K562 (cell line): ENCODE data around the gene BRAF. TPM values are rescaled to one million over a fixed set of nuclear protein-coding genes. Genes with fewer than 3 reads are reported as not detected.

Experiments used
- AFF4 ChIP-seq: sonication (generic); formaldehyde crosslinking; IDR thresholded peaks from 2 replicates; pipeline ENCODE4 v1.8.0; 2023; ENCODE audit warnings: mild to moderate bottlenecking, missing genetic modification reagents
- ARID1B ChIP-seq: fragments of 450-650 bp; IDR thresholded peaks from 2 replicates; pipeline ENCODE4 v1.6.1; 2016; ENCODE audit warnings: antibody characterized with exemption, mild to moderate bottlenecking, inconsistent platforms
- BRF1 ChIP-seq: IDR thresholded peaks from 3 replicates; pipeline ENCODE4 v1.6.1; 2011; ENCODE audit warnings: borderline replicate concordance, mild to moderate bottlenecking; ENCODE audit not compliant: insufficient read length; ENCODE audit errors: extremely low read depth
- ELF4 ChIP-seq: fragments of 450-650 bp; formaldehyde crosslinking; IDR thresholded peaks from 2 replicates; pipeline ENCODE4 v1.4.0; 2022; ENCODE audit warnings: missing genetic modification characterization
- GATAD2B ChIP-seq: fragments of 450-650 bp; IDR thresholded peaks from 2 replicates; pipeline ENCODE4 v1.6.1; 2017; ENCODE audit warnings: mild to moderate bottlenecking, borderline replicate concordance
- HMG20A ChIP-seq: fragments of 450-650 bp; formaldehyde crosslinking; conservative IDR thresholded peaks from 2 replicates; pipeline ENCODE4 v1.4.0; 2020; ENCODE audit warnings: mild to moderate bottlenecking, mixed read lengths
- MEF2A ChIP-seq: IDR thresholded peaks from 2 replicates; pipeline ENCODE4 v1.6.1; 2011; ENCODE audit warnings: low read depth, mild to moderate bottlenecking, low read length, moderate library complexity; ENCODE audit not compliant: control insufficient read depth
- RBM17 ChIP-seq: fragments of 200-400 bp; formaldehyde crosslinking; IDR thresholded peaks from 2 replicates; pipeline ENCODE4 v1.6.1; 2017; ENCODE audit warnings: low read depth, mild to moderate bottlenecking, low read length, borderline replicate concordance
- SIN3A ChIP-seq, 2 experiments: fragments of 150-350 bp in 1 of 2; IDR thresholded peaks; 2 replicates each; pipeline ENCODE4 v1.6.1; 2011 to 2016; ENCODE audit warnings: borderline replicate concordance in 2 of 2, low read depth in 2 of 2, low read length in 2 of 2, mild to moderate bottlenecking in 2 of 2, moderate library complexity in 2 of 2; ENCODE audit not compliant: control insufficient read depth in 1 of 2
- SMAD1 ChIP-seq: fragments of 150-350 bp; IDR thresholded peaks from 2 replicates; pipeline ENCODE4 v1.6.1; 2014; ENCODE audit warnings: low read length, low read depth; ENCODE audit not compliant: partially characterized antibody
- TAL1 ChIP-seq: fragments of 450-650 bp; IDR thresholded peaks from 2 replicates; pipeline ENCODE4 v1.6.1; 2016; ENCODE audit warnings: mild to moderate bottlenecking
- TBP ChIP-seq: optimal IDR thresholded peaks from 2 replicates; pipeline ENCODE3; 2011; ENCODE audit warnings: low read depth, low read length, improper control_type of control experiment
- TCF7 ChIP-seq: sonication (generic); IDR thresholded peaks from 2 replicates; pipeline ENCODE4 v1.6.1; 2016; ENCODE audit warnings: antibody characterized with exemption, borderline replicate concordance
- TRIM28 ChIP-seq: fragments of 450-650 bp; IDR thresholded peaks from 2 replicates; pipeline ENCODE4 v1.6.1; 2017
- U2AF2 ChIP-seq: fragments of 200-400 bp; formaldehyde crosslinking; optimal IDR thresholded peaks from 2 replicates; pipeline ENCODE3; 2017; ENCODE audit warnings: low read depth, mild to moderate bottlenecking, low read length
- ZBTB2 ChIP-seq: fragments of 450-650 bp; IDR thresholded peaks from 2 replicates; pipeline ENCODE4 v1.6.1; 2016; ENCODE audit warnings: antibody characterized with exemption
- ZFP36 ChIP-seq: fragments of 150-350 bp; IDR thresholded peaks from 2 replicates; pipeline ENCODE4 v1.6.1; 2018; ENCODE audit warnings: low read length, low read depth; ENCODE audit not compliant: partially characterized antibody
- ZSCAN29 ChIP-seq: fragments of 450-650 bp; IDR thresholded peaks from 2 replicates; pipeline ENCODE4 v1.6.1; 2017
- polyA plus RNA-seq, 8 experiments: library from polyadenylated mRNA; depleted of rRNA in 4 of 8; stranded (reverse) in 5 of 8; unstranded in 3 of 8; fragments of >200 nt; fragmentation: Nextera tagmentation in 2 of 8; fragmentation: Illumina TruSeq in 1 of 8; extraction: Ambion mirVana in 2 of 8; extraction: Trizol in 1 of 8; gene quantifications; 2 replicates each; pipeline versions ENCODE4 v1.2.1 to v1.2.3, GENCODE V29; 2011 to 2014; ENCODE audit warnings: inconsistent platforms in 1 of 8, missing spikeins in 1 of 8
- total RNA-seq, 7 experiments: library from RNA; depleted of rRNA in 6 of 7; stranded (reverse); fragments of >200 nt in 6 of 7; fragmentation: Illumina TruSeq in 2 of 7; extraction: Trizol in 2 of 7; gene quantifications; 2 replicates each; pipeline versions ENCODE4 v1.2.1 to v1.2.3, GENCODE V29; 2011 to 2021; ENCODE audit warnings: low replicate concordance in 1 of 7
- TF ChIP-seq, protein P1 (sequence below): fragments of 250-450 bp; sonication (Bioruptor Pico); IDR thresholded peaks from 2 replicates; pipeline ENCODE4 v1.4.0; 2020; ENCODE audit warnings: mild to moderate bottlenecking, moderate library complexity

The BRAF gene
- total and polyA plus RNA-seq, 9 of the 15 experiments (the other 6 are each of a cell fraction or from before 2014, with no cell fraction given): 3.6 to 38.3 (median 21.9) TPM

GRCh38 chr7:140924019-140924820 is 509 bp downstream of the BRAF start (continued):
- TF ChIP-seq, protein P1, sequence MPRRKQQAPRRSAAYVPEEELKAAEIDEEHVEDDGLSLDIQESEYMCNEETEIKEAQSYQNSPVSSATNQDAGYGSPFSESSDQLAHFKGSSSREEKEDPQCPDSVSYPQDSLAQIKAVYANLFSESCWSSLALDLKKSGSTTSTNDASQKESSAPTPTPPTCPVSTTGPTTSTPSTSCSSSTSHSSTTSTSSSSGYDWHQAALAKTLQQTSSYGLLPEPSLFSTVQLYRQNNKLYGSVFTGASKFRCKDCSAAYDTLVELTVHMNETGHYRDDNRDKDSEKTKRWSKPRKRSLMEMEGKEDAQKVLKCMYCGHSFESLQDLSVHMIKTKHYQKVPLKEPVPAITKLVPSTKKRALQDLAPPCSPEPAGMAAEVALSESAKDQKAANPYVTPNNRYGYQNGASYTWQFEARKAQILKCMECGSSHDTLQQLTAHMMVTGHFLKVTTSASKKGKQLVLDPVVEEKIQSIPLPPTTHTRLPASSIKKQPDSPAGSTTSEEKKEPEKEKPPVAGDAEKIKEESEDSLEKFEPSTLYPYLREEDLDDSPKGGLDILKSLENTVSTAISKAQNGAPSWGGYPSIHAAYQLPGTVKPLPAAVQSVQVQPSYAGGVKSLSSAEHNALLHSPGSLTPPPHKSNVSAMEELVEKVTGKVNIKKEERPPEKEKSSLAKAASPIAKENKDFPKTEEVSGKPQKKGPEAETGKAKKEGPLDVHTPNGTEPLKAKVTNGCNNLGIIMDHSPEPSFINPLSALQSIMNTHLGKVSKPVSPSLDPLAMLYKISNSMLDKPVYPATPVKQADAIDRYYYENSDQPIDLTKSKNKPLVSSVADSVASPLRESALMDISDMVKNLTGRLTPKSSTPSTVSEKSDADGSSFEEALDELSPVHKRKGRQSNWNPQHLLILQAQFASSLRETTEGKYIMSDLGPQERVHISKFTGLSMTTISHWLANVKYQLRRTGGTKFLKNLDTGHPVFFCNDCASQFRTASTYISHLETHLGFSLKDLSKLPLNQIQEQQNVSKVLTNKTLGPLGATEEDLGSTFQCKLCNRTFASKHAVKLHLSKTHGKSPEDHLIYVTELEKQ (CRISPR knock-in tag): no peak
- no peak for TF ChIP-seq TAL1
- TF ChIP-seq ZSCAN29: 0 out of 2 replicates have a peak, but pooled peaks have one; percentile 41
- no peak; the same call in none of the 2 replicates for TF ChIP-seq ARID1B
- no peak; the same call in 1 of the 2 replicates for TF ChIP-seq TCF7
- peak; percentile 72 for TF ChIP-seq ZBTB2
- no peak for TF ChIP-seq MEF2A
- no peak; the same call in 1 of the 2 replicates for TF ChIP-seq TRIM28
- TF ChIP-seq ELF4: no peak
- no peak for TF ChIP-seq RBM17
- TF ChIP-seq TBP: peak; percentile 10
- TF ChIP-seq BRF1: no peak
- TF ChIP-seq U2AF2: no peak
- no peak for TF ChIP-seq ZFP36
- TF ChIP-seq SIN3A (IDR thresholded peaks at IDR 0.05; ENCODE audit: borderline replicate concordance in 2 of 2, control insufficient read depth in 1 of 2, low read depth in 2 of 2, low read length in 2 of 2): peak in 1 of 2 experiments; percentile 28; a peak in 1 of 4 replicates
- TF ChIP-seq AFF4 (CRISPR knock-in tag): peak; percentile 87
- no peak for TF ChIP-seq SMAD1
- no peak for TF ChIP-seq GATAD2B
- no peak for TF ChIP-seq HMG20A (CRISPR knock-in tag)
